ENCODE measurements around the gene MARK3. TPM values are rescaled to one million over a fixed set of nuclear protein-coding genes. Genes with fewer than 3 reads are reported as not detected.
A peak's percentile ranks its signal among the peaks of the same experiment; 100 is the strongest.

Gene MARK3
- total and polyA plus RNA-seq, 5 donors from 2014 or later, result 33.5 to 147 (median 37.6) TPM

DNA sequence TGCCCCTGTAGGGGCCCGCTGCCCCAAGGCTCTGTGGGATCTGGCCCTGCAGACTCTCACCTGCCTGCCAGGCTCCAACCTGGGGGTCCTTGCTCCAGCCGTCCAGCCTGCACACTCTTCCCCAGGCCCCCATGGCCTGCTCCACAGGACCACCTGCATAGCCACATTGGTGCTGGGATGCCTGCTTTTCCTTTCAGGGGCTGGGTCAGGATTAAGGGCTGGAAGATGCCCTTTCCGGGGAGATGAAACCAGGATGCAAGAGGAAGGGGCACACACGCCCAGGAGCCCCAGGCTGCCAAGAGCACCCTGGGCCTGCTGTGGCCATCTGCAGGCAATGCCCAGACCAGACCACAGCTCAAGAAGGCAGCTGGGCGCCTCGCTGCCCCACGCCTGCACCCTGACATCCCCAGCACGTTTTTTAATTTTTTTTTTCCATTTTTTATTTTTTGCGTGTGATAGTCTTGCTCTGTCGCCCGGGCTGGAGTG, 162.3 kb downstream of the MARK3 start:
- Mint-ChIP-seq H3K27me3 (no peaks in the 10 kb centered on the region), H3K36me3 (no peaks in the 10 kb centered on the region), H3K4me1 (peaks cover 0 to 6% (median 1%) of the 10 kb centered on the region in 4 donors), H3K4me3 (peak overlapping the region in 1 of 4 donors; percentile 58), H3K9me3 (no peaks in the 10 kb centered on the region), H3K27ac (no peak overlapping the region)
- no peaks in the 10 kb centered on the region for H3K4me1 ChIP-seq (ENCODE audit: control insufficient read depth, insufficient read depth, low read length, poor library complexity, severe bottlenecking)
- no peaks in the 10 kb centered on the region for H3K9me3 ChIP-seq (ENCODE audit: control insufficient read depth in 2 of 2, low read length in 2 of 2)
- no peak for ATAC-seq (ENCODE audit: low read depth in 2 of 2)
- no peak overlapping the region for H3K27ac ChIP-seq (ENCODE audit: insufficient read depth, low read length, poor library complexity, severe bottlenecking)
- H3K36me3 ChIP-seq (ENCODE audit: control insufficient read depth, insufficient read depth, low read length), result no peaks in the 10 kb centered on the region
- no peak for DNase-seq
- no peak overlapping the region for H3K4me3 ChIP-seq (ENCODE audit: low read depth, low read length)
- no peaks in the 10 kb centered on the region for H3K27me3 ChIP-seq (ENCODE audit: control insufficient read depth, insufficient read depth, low read length)

DNA sequence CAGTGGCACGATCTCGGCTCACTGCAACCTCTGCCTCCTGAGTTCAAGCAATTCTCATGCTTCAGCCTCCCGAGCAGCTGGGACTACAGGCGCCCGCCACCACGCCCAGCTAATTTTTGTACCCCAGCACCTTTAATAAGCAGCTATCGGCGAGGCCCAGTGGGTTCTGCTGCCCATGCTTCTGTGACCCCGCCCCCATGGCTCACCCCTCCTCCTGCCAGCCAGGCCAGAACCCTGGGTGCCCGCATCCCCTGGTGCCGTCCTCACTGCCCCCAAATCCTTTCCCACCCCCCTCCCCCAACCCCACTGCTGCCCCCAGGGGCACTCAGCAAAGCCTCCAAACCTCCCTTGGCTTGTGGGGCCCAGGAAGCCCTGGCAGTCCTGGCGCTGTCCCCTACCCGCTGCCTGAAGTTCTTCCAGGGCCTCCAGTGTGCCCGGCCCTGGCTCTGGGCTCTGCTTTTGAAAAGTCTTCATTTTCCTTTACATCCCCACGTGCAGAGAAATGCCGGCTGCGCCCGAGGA, 162.8 kb downstream of the MARK3 start:
- Mint-ChIP-seq H3K4me1 (peaks cover 0 to 6% (median 1%) of the 10 kb centered on the region in 4 donors), H3K27ac (no peak overlapping the region), H3K4me3 (peak overlapping the region in 1 of 4 donors; percentile 58), H3K9me3 (no peaks in the 10 kb centered on the region), H3K27me3 (no peaks in the 10 kb centered on the region), H3K36me3 (peaks cover 3% of the 10 kb centered on the region)
- Histone ChIP-seq H3K9me3 (ENCODE audit: control insufficient read depth in 2 of 2, low read length in 2 of 2) (no peaks in the 10 kb centered on the region), H3K27ac (ENCODE audit: insufficient read depth, low read length, poor library complexity, severe bottlenecking) (no peak overlapping the region), H3K36me3 (ENCODE audit: control insufficient read depth, insufficient read depth, low read length) (no peaks in the 10 kb centered on the region), H3K4me1 (ENCODE audit: control insufficient read depth, insufficient read depth, low read length, poor library complexity, severe bottlenecking) (no peaks in the 10 kb centered on the region), H3K4me3 (ENCODE audit: low read depth, low read length) (no peak overlapping the region), H3K27me3 (ENCODE audit: control insufficient read depth, insufficient read depth, low read length) (no peaks in the 10 kb centered on the region)
- ATAC-seq (ENCODE audit: low read depth in 2 of 2) (no peak), DNase-seq (no peak)

DNA sequence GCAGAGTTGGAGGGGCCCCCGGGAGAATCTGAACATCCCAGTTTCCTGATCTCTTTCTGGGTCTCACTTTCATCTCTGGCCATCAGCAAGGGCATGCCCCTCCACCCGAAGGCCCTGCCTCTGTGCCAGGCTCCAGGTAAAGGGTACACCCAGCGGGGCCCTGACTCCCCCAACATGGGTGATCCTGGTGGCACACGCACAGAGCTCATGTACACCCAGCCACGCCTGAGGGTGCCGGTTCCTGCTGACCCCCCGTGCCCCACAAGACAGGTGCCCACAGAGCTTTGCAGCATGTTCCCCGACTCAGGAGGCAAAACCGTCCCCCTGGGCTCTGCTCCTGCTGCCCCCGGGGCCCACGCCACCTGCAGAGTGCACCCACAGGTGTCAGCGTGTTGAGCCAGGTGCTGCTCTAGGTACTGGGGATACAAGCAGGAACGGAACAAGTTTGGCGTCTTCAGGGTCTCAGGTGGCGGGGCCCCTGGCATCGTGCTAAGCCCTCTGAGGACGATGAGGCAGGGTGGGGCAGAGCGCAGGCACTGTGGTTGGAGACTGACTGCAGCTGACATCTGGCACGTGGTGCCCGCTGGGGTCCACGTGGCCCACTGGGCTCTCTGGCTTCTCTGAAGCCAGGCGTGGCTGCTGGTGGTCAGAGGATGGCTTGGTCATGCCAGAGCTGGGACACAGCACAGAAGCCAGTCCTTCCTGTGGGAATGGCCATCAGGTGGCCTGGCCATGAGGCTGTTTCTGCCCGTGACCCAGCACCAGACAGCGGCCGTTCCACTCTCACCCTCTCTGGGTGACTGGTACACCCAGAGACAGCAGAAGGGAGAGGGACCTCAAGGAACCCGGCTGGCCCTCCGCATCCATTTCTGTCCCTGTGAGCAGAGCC, 163.5 kb downstream of the MARK3 start:
- Histone ChIP-seq H3K4me3 (ENCODE audit: low read depth, low read length) (no peak overlapping the region), H3K36me3 (ENCODE audit: control insufficient read depth, insufficient read depth, low read length) (no peaks in the 10 kb centered on the region), H3K4me1 (ENCODE audit: control insufficient read depth, insufficient read depth, low read length, poor library complexity, severe bottlenecking) (no peaks in the 10 kb centered on the region), H3K27ac (ENCODE audit: insufficient read depth, low read length, poor library complexity, severe bottlenecking) (no peak overlapping the region), H3K9me3 (ENCODE audit: control insufficient read depth in 2 of 2, low read length in 2 of 2) (no peaks in the 10 kb centered on the region), H3K27me3 (ENCODE audit: control insufficient read depth, insufficient read depth, low read length) (no peaks in the 10 kb centered on the region)
- ATAC-seq (ENCODE audit: low read depth in 2 of 2), result no peak
- Mint-ChIP-seq H3K36me3 (peaks cover 3% of the 10 kb centered on the region), H3K27ac (no peak overlapping the region), H3K9me3 (no peaks in the 10 kb centered on the region), H3K4me3 (no peak overlapping the region), H3K4me1 (peaks cover 0 to 6% (median 1%) of the 10 kb centered on the region in 4 donors), H3K27me3 (no peaks in the 10 kb centered on the region)
- no peak for DNase-seq

DNA sequence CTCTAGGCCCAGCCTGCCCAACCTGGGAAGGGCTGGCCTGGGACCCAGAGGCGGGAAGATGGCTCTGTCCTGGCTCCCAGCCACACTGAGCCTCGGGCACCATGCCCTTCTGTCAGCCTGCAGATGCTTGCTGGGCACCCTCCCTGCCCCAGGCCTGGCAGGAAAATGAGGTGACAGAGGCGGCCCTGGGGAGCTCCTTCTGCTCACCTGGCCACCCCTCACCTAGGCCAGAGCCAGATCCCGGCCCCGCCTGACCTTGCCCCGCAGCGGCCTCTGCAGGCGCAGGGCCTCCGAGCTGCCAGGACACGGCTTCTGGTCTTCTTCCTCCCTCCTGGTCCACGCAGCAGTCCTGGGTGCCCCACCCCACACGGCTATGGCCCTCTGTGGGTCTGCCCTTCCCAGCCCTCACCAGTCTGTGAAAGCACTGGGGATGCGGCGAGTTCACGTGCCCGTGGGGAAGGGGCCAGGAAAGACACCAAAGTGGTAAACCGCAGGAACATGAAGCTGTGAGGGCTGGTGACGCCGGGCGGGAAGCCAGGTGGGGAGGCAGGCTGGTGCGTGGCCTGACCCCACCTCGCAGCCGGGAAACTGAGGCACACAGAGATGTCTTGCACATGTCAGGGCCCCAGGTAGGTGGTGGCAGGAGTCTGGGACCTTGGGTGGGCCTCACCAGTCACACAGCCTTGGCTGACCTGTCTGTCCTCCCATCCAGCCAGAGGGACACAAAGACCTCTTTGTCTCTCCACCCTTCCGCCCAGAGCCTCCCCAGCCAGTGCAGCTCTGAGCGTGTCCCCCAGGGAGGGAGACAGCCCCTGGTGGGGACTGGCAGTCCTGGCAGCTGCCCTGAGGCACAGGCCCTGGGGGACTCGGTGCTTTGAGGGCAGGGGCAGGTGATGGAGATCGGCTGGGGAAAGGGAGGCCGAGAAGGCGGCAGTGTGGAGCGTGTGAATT, 164.4 kb downstream of the MARK3 start:
- H3K27ac Mint-ChIP-seq, result no peak overlapping the region
- H3K36me3 Mint-ChIP-seq, result peaks cover 3% of the 10 kb centered on the region
- no peak overlapping the region for H3K27ac ChIP-seq (ENCODE audit: insufficient read depth, low read length, poor library complexity, severe bottlenecking)
- H3K27me3 ChIP-seq (ENCODE audit: control insufficient read depth, insufficient read depth, low read length), result no peaks in the 10 kb centered on the region
- peaks cover 0 to 6% (median 2%) of the 10 kb centered on the region in 4 donors for H3K4me1 Mint-ChIP-seq
- H3K9me3 Mint-ChIP-seq, result no peaks in the 10 kb centered on the region
- DNase-seq (no peak), ATAC-seq (ENCODE audit: low read depth in 2 of 2) (no peak)
- no peak overlapping the region for H3K4me3 ChIP-seq (ENCODE audit: low read depth, low read length)
- H3K4me1 ChIP-seq (ENCODE audit: control insufficient read depth, insufficient read depth, low read length, poor library complexity, severe bottlenecking), result no peaks in the 10 kb centered on the region
- no peaks in the 10 kb centered on the region for H3K27me3 Mint-ChIP-seq
- no peaks in the 10 kb centered on the region for H3K9me3 ChIP-seq (ENCODE audit: control insufficient read depth in 2 of 2, low read length in 2 of 2)
- H3K4me3 Mint-ChIP-seq, result no peak overlapping the region
- peaks cover 2% of the 10 kb centered on the region for H3K36me3 ChIP-seq (ENCODE audit: control insufficient read depth, insufficient read depth, low read length)

DNA sequence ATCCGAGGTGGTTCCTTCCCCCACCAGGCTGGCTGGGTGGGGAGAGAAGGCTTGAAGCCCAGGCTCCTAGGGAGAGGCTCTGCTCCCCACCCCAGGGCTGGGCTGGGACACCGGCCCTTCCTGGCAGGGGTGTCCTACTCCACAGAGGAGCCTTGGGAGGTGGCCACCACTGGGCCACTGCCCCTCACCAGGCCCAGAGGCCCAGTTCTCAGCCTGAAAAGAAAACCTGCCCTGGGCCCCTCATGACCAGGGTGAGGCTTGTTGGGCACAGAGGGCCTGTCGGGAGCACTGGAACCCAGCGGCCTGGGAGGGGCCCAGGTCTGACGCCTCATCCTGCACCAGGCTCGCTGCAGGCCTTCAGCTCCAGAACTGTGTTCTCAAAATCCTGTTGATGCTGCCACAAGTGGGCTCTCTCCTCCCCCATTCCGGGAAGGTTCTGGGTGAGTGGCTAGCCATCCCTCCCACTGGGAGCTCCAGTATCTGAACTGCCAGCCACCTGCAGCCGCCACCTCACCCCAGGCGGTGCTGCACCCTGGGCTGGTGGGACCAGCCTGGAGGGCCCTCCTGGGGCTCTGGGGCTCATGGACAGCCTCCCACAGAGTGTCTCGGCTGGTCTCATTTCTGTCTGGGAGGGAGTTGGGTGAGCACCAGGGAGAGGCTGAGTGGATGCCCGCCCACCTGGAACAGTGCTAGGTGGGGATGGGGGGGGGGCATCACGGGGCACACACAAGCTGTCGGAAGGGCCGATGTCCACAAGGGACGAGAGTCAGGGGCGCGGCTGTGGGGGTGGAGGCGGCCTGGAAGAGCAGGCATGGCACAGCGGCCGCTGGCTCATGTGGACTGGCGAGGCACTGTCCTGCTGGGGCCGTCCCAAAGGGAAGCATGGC, 165.5 kb downstream of the MARK3 start:
- H3K4me3 Mint-ChIP-seq, result no peak overlapping the region
- H3K36me3 ChIP-seq (ENCODE audit: control insufficient read depth, insufficient read depth, low read length), result peaks cover 5% of the 10 kb centered on the region
- H3K9me3 Mint-ChIP-seq, result no peaks in the 10 kb centered on the region
- H3K27me3 ChIP-seq (ENCODE audit: control insufficient read depth, insufficient read depth, low read length), result no peaks in the 10 kb centered on the region
- no peak overlapping the region for H3K4me3 ChIP-seq (ENCODE audit: low read depth, low read length)
- no peaks in the 10 kb centered on the region for H3K9me3 ChIP-seq (ENCODE audit: control insufficient read depth in 2 of 2, low read length in 2 of 2)
- H3K4me1 ChIP-seq (ENCODE audit: control insufficient read depth, insufficient read depth, low read length, poor library complexity, severe bottlenecking), result no peaks in the 10 kb centered on the region
- no peak overlapping the region for H3K27ac ChIP-seq (ENCODE audit: insufficient read depth, low read length, poor library complexity, severe bottlenecking)
- ATAC-seq (ENCODE audit: low read depth in 2 of 2) (no peak), DNase-seq (no peak)
- H3K36me3 Mint-ChIP-seq, result peaks cover 6% of the 10 kb centered on the region
- no peaks in the 10 kb centered on the region for H3K27me3 Mint-ChIP-seq
- no peak overlapping the region for H3K27ac Mint-ChIP-seq
- H3K4me1 Mint-ChIP-seq, result peaks cover 0 to 15% (median 8%) of the 10 kb centered on the region in 4 donors

DNA sequence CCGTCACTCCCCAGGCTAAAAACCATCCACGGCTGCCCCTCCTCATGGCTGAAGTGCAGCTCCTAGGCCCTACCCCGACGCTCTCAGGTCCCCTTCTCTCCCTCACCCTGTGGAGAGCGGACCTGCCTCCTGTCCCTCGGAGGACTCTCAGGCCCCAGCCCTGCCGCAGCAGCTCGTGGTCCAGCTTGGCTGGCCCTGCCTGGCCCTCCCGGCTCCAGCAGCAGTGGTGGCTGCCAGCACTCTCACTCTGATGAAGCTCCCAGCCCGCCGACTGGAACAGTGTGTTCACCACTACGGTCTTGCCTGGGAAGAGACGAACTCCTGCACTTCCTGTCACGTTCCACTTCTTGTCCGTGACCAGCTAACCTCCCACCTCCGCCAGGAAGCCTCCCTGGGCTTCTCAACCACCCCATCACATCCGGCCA, 166.1 kb downstream of the MARK3 start:
- Mint-ChIP-seq H3K4me3 (no peak overlapping the region), H3K4me1 (peaks cover 0 to 17% (median 8%) of the 10 kb centered on the region in 4 donors), H3K36me3 (peaks cover 6% of the 10 kb centered on the region), H3K27me3 (no peaks in the 10 kb centered on the region), H3K27ac (no peak overlapping the region), H3K9me3 (no peaks in the 10 kb centered on the region)
- no peaks in the 10 kb centered on the region for H3K4me1 ChIP-seq (ENCODE audit: control insufficient read depth, insufficient read depth, low read length, poor library complexity, severe bottlenecking)
- H3K36me3 ChIP-seq (ENCODE audit: control insufficient read depth, insufficient read depth, low read length), result peaks cover 5% of the 10 kb centered on the region
- no peak overlapping the region for H3K27ac ChIP-seq (ENCODE audit: insufficient read depth, low read length, poor library complexity, severe bottlenecking)
- no peaks in the 10 kb centered on the region for H3K27me3 ChIP-seq (ENCODE audit: control insufficient read depth, insufficient read depth, low read length)
- no peak for ATAC-seq (ENCODE audit: low read depth in 2 of 2)
- no peak overlapping the region for H3K4me3 ChIP-seq (ENCODE audit: low read depth, low read length)
- H3K9me3 ChIP-seq (ENCODE audit: control insufficient read depth in 2 of 2, low read length in 2 of 2), result no peaks in the 10 kb centered on the region
- DNase-seq, result no peak

Measured in CD4-positive, CD25-positive, alpha-beta regulatory T cell (primary cell).